NT2/D1 (cell line): Measurements from ENCODE around the gene SLC6A18.

Experiments
- DNase-seq: peaks from one replicate; pipeline ENCODE4 v3.0.0-alpha.2; 2011; ENCODE audit warnings: low read depth, low spot score
- H3K27me3 ChIP-seq: 2 replicates; pipeline ENCODE4 v1.6.0; 2011; ENCODE audit warnings: mild to moderate bottlenecking; ENCODE audit not compliant: insufficient read length, insufficient read depth
- H3K36me3 ChIP-seq: 2 replicates; pipeline ENCODE4 v1.6.1; 2011; ENCODE audit warnings: mild to moderate bottlenecking, low read length, mixed read lengths; ENCODE audit not compliant: insufficient read depth, insufficient read length
- H3K4me1 ChIP-seq: 2 replicates; pipeline ENCODE4 v1.5.1; 2011; ENCODE audit not compliant: insufficient read depth, insufficient read length
- H3K4me3 ChIP-seq: 2 replicates; pipeline ENCODE4 v1.5.1; 2011; ENCODE audit warnings: low read depth; ENCODE audit not compliant: insufficient read length
- H3K9ac ChIP-seq: 2 replicates; pipeline ENCODE4 v1.6.0; 2011; ENCODE audit warnings: low read depth; ENCODE audit not compliant: insufficient read length
- H3K9me3 ChIP-seq: 2 replicates; pipeline ENCODE4 v1.5.1; 2011; ENCODE audit warnings: mild to moderate bottlenecking, low read length; ENCODE audit not compliant: insufficient read depth
- SUZ12 ChIP-seq: IDR thresholded peaks from 2 replicates; pipeline ENCODE4 v1.6.1; 2011; ENCODE audit not compliant: insufficient read length, insufficient read depth; ENCODE audit errors: extremely low read depth
- YY1 ChIP-seq: IDR thresholded peaks from 2 replicates; pipeline ENCODE4 v1.6.1; 2011; ENCODE audit not compliant: insufficient read length, insufficient read depth
- ZNF274 ChIP-seq: IDR thresholded peaks from 2 replicates; pipeline ENCODE4 v1.6.1; 2011; ENCODE audit warnings: mild to moderate bottlenecking, low read depth, low read length

Gene SLC6A18

DNA sequence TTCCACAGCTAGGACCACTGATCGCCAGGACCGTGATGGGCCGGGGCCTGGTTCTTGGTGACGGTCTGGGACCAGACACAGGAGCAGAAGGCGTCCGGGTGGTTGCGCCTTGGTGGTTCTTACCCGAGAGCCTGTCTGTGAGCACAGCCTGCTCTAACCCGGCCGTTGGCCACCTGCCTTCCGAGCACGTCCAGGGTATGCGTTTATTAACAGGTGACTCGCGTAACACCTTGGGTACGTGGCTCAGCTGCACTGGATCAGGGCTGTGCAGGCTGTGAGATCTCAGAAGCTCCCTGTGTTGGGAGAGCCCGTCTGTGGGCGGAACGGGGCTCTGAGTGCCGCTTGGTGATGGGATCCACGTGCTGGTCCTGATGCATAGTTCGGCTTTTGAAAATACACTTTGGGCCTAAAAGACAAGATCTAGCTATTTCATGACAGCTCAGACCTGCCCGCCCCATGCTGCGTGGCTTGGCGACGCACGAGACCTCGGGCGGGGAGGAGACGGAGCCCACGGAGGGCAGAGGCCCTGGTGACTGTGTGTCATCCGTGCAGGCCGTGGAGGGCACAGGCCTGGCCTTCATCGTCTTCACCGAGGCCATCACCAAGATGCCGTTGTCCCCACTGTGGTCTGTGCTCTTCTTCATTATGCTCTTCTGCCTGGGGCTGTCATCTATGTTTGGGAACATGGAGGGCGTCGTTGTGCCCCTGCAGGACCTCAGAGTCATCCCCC is 6.7 kb upstream of the SLC6A18 start:
- Histone ChIP-seq H3K9ac (no peak overlapping the region), H3K4me3 (no peak overlapping the region), H3K36me3 (no peaks in the 10 kb centered on the region), H3K4me1 (no peaks in the 10 kb centered on the region), H3K27me3 (no peaks in the 10 kb centered on the region), H3K9me3 (peaks cover 7% of the 10 kb centered on the region; the same call in 1 of the 2 replicates)
- TF ChIP-seq ZNF274 (no peak), YY1 (no peak), SUZ12 (no peak)
- no peak for DNase-seq

DNA sequence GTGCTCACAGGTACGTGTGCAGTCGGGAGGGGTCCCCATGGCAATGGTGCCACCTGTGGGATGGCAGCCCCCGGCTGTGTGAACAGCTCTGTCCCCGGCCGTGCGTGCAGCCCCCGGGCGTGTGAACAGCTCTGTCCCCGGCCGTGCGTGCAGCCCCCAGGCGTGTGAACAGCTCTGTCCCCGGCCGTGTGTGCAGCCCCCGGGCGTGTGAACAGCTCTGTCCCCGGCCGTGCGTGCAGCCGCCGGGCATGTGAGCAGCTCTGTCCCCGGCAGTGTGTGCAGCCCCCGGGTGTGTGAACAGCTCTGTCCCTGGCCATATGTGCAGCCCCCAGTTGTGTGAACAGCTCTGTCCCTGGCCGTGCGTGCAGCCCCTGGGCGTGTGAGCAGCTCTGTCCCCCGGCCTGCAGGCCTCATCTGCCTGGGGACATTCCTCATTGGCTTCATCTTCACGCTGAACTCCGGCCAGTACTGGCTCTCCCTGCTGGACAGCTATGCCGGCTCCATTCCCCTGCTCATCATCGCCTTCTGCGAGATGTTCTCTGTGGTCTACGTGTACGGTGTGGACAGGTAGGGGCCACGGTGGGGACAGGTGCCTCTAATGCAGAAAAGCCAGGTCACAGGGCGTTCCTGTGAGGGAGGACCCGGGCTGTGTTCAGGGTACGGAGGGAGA is 5.9 kb upstream of the SLC6A18 start:
- Histone ChIP-seq H3K4me1 (no peaks in the 10 kb centered on the region), H3K27me3 (no peaks in the 10 kb centered on the region), H3K36me3 (no peaks in the 10 kb centered on the region), H3K9ac (no peak overlapping the region), H3K9me3 (peaks cover 7% of the 10 kb centered on the region; the same call in 1 of the 2 replicates), H3K4me3 (no peak overlapping the region)
- DNase-seq = no peak
- TF ChIP-seq ZNF274 (no peak), SUZ12 (no peak), YY1 (no peak)

DNA sequence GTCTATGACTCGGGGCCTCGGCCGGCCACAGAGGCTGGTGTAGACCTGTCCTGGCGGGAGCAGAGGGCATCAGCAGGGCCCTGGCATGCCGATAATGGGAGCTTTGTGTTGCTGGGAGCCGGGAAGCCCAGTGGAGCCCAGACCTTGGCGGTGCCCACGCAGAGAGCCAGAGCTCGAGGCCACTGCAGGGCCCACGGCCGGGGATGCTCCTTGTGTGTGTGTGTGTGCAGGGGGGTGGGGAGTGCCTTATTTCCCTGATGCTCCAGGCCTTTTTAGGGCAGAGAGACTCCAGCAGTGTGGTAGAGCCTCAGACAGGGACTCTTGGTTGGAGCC is 5.4 kb upstream of the SLC6A18 start:
- no peaks in the 10 kb centered on the region for H3K4me1 ChIP-seq

DNA sequence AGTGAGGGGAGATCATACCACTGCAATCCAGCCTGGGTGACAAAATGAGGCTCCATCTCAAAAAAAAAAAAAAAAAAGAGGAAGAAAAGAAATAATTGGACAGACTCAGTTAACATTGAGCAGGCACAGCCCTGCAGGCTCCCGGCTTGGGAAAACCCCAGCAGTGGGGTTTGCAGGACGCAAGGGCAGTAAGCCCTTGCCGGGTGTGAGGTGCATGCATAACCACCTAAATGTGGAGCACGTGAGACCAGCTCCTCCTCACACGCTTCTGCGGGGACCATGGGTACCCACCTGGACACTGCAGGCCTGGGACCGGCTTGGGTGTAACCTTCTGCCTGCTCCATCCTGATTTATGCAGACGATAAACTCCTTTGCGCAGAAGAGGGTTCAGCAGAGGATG is 4.8 kb upstream of the SLC6A18 start:
- DNase-seq = no peak
- H3K4me3 ChIP-seq = no peak overlapping the region
- peaks cover 6% of the 10 kb centered on the region; the same call in 1 of the 2 replicates for H3K9me3 ChIP-seq
- H3K4me1 ChIP-seq = no peaks in the 10 kb centered on the region
- no peaks in the 10 kb centered on the region for H3K36me3 ChIP-seq
- no peaks in the 10 kb centered on the region for H3K27me3 ChIP-seq
- TF ChIP-seq YY1 (no peak), ZNF274 (no peak), SUZ12 (no peak)
- H3K9ac ChIP-seq = no peak overlapping the region

More for the DNA sequence above, 5.4 kb upstream of the SLC6A18 start:
- no peaks in the 10 kb centered on the region for H3K27me3 ChIP-seq
- H3K36me3 ChIP-seq = no peaks in the 10 kb centered on the region
- H3K4me3 ChIP-seq = no peak overlapping the region
- TF ChIP-seq ZNF274 = no peak
- no peak for TF ChIP-seq SUZ12
- no peak for TF ChIP-seq YY1
- peaks cover 7% of the 10 kb centered on the region; the same call in 1 of the 2 replicates for H3K9me3 ChIP-seq
- no peak overlapping the region for H3K9ac ChIP-seq
- no peak for DNase-seq

DNA sequence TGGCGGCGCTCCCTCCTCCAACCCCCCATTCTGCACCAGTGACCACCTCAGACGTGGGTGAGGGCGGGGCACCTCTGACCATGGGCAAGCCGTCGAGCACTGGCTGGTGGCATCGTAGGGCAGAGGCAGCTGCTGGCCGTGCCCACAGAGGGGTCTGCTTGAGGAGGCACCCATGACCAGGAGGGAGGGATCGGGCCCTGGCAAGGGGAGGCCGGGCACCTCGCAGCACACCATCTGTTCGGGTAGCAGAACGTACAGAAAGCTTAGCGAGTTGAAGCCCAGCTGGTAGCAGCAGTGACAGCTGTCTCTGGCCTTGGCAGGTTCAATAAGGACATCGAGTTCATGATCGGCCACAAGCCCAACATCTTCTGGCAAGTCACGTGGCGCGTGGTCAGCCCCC is 4.3 kb upstream of the SLC6A18 start:
- peaks cover 1% of the 10 kb centered on the region; the same call in 1 of the 2 replicates for H3K9me3 ChIP-seq
- H3K4me1 ChIP-seq = no peaks in the 10 kb centered on the region
- H3K9ac ChIP-seq = no peak overlapping the region
- no peaks in the 10 kb centered on the region for H3K27me3 ChIP-seq
- no peak for TF ChIP-seq SUZ12
- TF ChIP-seq YY1 = no peak
- TF ChIP-seq ZNF274 = no peak
- no peak overlapping the region for H3K4me3 ChIP-seq
- no peaks in the 10 kb centered on the region for H3K36me3 ChIP-seq
- DNase-seq = no peak

DNA sequence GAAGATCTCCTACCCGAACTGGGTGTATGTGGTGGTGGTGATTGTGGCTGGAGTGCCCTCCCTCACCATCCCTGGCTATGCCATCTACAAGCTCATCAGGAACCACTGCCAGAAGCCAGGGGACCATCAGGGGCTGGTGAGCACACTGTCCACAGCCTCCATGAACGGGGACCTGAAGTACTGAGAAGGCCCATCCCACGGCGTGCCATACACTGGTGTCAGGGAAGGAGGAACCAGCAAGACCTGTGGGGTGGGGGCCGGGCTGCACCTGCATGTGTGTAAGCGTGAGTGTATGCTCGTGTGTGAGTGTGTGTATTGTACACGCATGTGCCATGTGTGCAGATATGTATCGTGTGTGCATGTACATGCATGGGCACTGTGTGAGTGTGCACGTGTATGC is 3.5 kb upstream of the SLC6A18 start:
- Histone ChIP-seq H3K36me3 (no peaks in the 10 kb centered on the region), H3K9me3 (no peaks in the 10 kb centered on the region), H3K4me3 (no peak overlapping the region), H3K4me1 (no peaks in the 10 kb centered on the region), H3K27me3 (no peaks in the 10 kb centered on the region), H3K9ac (no peak overlapping the region)
- no peak for DNase-seq
- no peak for TF ChIP-seq ZNF274
- TF ChIP-seq YY1 = no peak
- no peak for TF ChIP-seq SUZ12

DNA sequence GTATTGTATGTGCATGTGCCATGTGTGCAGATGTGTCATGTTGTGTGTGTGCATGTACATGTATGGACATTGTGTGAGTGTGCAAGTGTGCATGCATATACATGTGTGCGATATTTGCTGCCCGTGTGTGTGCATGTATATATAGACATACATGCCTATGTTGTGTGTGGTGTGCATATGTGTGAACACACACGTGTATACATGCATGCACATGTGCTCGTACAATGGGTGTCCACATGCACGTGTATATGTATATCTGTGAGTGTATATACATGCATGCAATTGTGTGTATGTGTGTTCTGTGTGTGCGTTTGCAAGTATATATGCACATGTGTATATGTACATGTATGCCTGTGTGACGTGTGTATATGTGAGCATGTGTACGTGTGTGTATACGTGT is 3.0 kb upstream of the SLC6A18 start:
- Histone ChIP-seq H3K9me3 (no peaks in the 10 kb centered on the region), H3K27me3 (no peaks in the 10 kb centered on the region), H3K4me3 (no peak overlapping the region), H3K36me3 (no peaks in the 10 kb centered on the region), H3K9ac (no peak overlapping the region), H3K4me1 (no peaks in the 10 kb centered on the region)
- no peak for TF ChIP-seq SUZ12
- TF ChIP-seq YY1 = no peak
- TF ChIP-seq ZNF274 = no peak
- no peak for DNase-seq
